ENCODE results near the gene CNFN. TPM values are rescaled to one million over a fixed set of nuclear protein-coding genes. Genes with fewer than 3 reads are reported as not detected.

The CNFN gene, protein sequence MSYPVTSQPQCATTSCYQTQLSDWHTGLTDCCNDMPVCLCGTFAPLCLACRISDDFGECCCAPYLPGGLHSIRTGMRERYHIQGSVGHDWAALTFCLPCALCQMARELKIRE
- total RNA-seq, result 1 to 10 TPM; 1.2 to 3.2 TPM
- polyA plus RNA-seq (ENCODE audit: insufficient read length in 6 of 6), result under 1 TPM in 5 of 6 donors, not detected in 1; 0.32 to 0.97 (median 0.52) TPM
- long read RNA-seq, donor 1, result 0 reads
- long read RNA-seq, donor 2, result 0 reads
- long read RNA-seq, donor 3, result 0 reads
- long read RNA-seq, donor 4, partial matches to known transcripts, result 13 of 13 reads
- long read RNA-seq, donor 4, other reads (novel, unspliced or antisense), result 0 of 13 reads
- long read RNA-seq, donor 5, result 0 reads
- long read RNA-seq, donor 6, result 0 reads
- long read RNA-seq, donor 7, result 0 reads
- long read RNA-seq, donor 8, result 0 reads
- long read RNA-seq, donor 9, result 0 reads
- long read RNA-seq, donor 10, result 0 reads
- long read RNA-seq, donor 11, result 0 reads
- long read RNA-seq, donor 12, result 0 reads

- no peaks in the 10 kb centered on the region for H3K9me3 ChIP-seq
- H3K4me1 ChIP-seq, result peaks cover 0 to 12% of the 10 kb centered on the region in 2 donors
- H3K27me3 ChIP-seq, result peaks cover 9 to 60% of the 10 kb centered on the region in 2 donors
- ATAC-seq (no peak), DNase-seq (no peak)
- no peak within 1 kb of the TSS for H3K4me3 ChIP-seq
- no peak within 1 kb of the TSS for H3K27ac ChIP-seq
- H3K36me3 ChIP-seq, result no peaks in the 10 kb centered on the region
- intact Hi-C loops (cut with DNase I), result no loop called here
- TF ChIP-seq, protein P1, sequence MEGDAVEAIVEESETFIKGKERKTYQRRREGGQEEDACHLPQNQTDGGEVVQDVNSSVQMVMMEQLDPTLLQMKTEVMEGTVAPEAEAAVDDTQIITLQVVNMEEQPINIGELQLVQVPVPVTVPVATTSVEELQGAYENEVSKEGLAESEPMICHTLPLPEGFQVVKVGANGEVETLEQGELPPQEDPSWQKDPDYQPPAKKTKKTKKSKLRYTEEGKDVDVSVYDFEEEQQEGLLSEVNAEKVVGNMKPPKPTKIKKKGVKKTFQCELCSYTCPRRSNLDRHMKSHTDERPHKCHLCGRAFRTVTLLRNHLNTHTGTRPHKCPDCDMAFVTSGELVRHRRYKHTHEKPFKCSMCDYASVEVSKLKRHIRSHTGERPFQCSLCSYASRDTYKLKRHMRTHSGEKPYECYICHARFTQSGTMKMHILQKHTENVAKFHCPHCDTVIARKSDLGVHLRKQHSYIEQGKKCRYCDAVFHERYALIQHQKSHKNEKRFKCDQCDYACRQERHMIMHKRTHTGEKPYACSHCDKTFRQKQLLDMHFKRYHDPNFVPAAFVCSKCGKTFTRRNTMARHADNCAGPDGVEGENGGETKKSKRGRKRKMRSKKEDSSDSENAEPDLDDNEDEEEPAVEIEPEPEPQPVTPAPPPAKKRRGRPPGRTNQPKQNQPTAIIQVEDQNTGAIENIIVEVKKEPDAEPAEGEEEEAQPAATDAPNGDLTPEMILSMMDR (IDR thresholded peaks at IDR 0.05), result no peak
Measured at GRCh38 chr19:42389899-42390298, at the start of gene CNFN. Gene CNFN (minus strand): TSS chr19:42390297. CDS start chr19:42389037, 1,260 bp downstream.

DNA sequence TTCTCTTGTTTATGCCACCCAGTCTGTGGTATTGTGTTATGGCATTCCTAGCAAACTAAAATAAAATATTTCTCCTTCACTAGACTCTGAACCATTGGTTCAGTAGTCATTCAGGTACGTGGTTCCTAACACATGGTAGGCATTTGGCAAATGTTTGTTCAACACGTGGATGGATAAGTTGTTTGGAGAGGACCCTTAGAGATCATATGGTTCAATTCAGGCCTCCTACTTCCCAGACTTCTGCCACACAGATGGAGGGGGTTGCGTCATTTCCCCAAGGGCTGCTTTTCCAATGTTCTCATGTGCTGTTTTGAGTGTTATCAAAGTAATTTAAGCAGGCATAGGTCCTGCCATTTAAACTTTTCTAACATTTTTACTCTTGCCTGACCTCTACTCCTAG lies 45.9 kb upstream of the CNFN start:
- no peaks in the 10 kb centered on the region for H3K36me3 ChIP-seq
- TF ChIP-seq, protein P1 (IDR thresholded peaks at IDR 0.05), result no peak
- ATAC-seq (peak; percentile 37), DNase-seq (peak in 1 of 4 donors; percentile 66)
- no peak overlapping the region for H3K4me3 ChIP-seq
- H3K4me1 ChIP-seq, result peaks cover 2 to 17% of the 10 kb centered on the region in 2 donors
- intact Hi-C loops (cut with DNase I), result no loop called here
- no peaks in the 10 kb centered on the region for H3K27me3 ChIP-seq
- H3K9me3 ChIP-seq, result no peaks in the 10 kb centered on the region
- peak overlapping the region; percentile 10 to 47 for H3K27ac ChIP-seq

- DNase-seq (no peak), ATAC-seq (no peak)
- H3K9me3 ChIP-seq, result no peaks in the 10 kb centered on the region
- intact Hi-C loops (cut with DNase I), result no loop called here
- no peak overlapping the region for H3K4me3 ChIP-seq
- peaks cover 2 to 10% of the 10 kb centered on the region in 2 donors for H3K4me1 ChIP-seq
- peak overlapping the region; percentile 10 to 47 for H3K27ac ChIP-seq
- TF ChIP-seq, protein P1 (IDR thresholded peaks at IDR 0.05), result no peak
- H3K27me3 ChIP-seq, result no peaks in the 10 kb centered on the region
- H3K36me3 ChIP-seq, result no peaks in the 10 kb centered on the region
Measured at GRCh38 chr19:42435316-42435715, 45.2 kb upstream of the CNFN start.

DNA sequence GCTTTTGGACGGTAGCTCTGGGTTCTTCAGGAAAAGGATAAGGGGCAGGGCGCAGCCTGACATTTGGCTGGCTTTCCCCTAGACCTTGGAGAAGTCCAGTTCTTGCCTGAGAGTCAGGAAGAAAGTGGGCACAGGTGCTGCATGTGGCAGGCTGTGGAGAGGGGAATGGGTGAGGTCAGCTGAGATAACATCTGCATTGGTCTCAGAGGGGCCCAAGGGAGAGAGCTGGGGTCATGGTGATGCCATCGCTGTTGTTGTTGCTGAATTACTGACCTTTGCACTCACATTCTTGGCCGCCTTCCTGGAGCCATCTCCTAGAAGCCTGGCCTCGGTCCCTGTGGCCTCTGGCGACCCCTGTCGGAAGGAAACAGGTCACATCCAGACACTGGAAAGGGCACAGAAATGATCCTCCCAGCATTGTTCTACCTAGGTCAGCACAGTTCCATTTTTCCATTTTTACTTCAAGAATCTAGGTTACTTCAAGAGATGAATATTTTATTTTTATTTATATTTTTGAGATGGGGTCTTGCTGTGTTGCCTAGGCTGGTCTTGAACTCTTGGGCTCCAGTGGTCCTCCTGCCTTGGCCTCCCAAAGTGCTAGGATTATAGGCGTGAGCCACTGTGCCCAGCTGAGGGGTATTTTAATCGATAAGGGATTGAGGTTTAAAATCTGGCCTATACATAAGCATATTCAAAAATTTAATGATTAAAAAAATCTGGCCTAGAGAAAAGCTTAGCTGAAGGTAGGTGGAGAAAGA lies 43.6 kb upstream of the CNFN start:
- peak overlapping the region; percentile 2 to 51 for H3K27ac ChIP-seq
- H3K36me3 ChIP-seq, result no peaks in the 10 kb centered on the region
- no peak overlapping the region for H3K4me3 ChIP-seq
- H3K4me1 ChIP-seq, result peaks cover 2 to 6% of the 10 kb centered on the region in 2 donors
- intact Hi-C loops (cut with DNase I), result no loop called here
- H3K9me3 ChIP-seq, result no peaks in the 10 kb centered on the region
- ATAC-seq, result peak; percentile 64
- TF ChIP-seq, protein P1 (IDR thresholded peaks at IDR 0.05), result peak; percentile 50 to 71
- no peaks in the 10 kb centered on the region for H3K27me3 ChIP-seq
- DNase-seq, result peak in 3 of 4 donors; percentile 54 to 82 (median 72)

GRCh38 chr19:42431486-42431885 lies 41.4 kb upstream of the CNFN start:
- no peaks in the 10 kb centered on the region for H3K27me3 ChIP-seq
- no peaks in the 10 kb centered on the region for H3K9me3 ChIP-seq
- intact Hi-C loops (cut with DNase I), result no loop called here
- TF ChIP-seq, protein P1 (IDR thresholded peaks at IDR 0.05), result no peak
- H3K27ac ChIP-seq, result no peak overlapping the region
- no peak overlapping the region for H3K4me3 ChIP-seq
- ATAC-seq (no peak), DNase-seq (no peak)
- peaks cover 0 to 6% of the 10 kb centered on the region in 2 donors for H3K4me1 ChIP-seq
- H3K36me3 ChIP-seq, result no peaks in the 10 kb centered on the region

Data from left lung (tissue), 14 donors.